Measurements from ENCODE around the gene SULF2.

Gene SULF2

GRCh38 chr20:47688385-47689381 lies 96.6 kb downstream of the SULF2 start:
- in situ Hi-C loops (cut with MboI; ENCODE audit: low sequenced_read_pairs): no loop called here

- in situ Hi-C loops (cut with MboI; ENCODE audit: low sequenced_read_pairs): no loop called here
These were observed 97.9 kb downstream of the SULF2 start for GRCh38 chr20:47687095-47687987.

GRCh38 chr20:47686545-47686944 lies 98.7 kb downstream of the SULF2 start:
- in situ Hi-C loops (cut with MboI; ENCODE audit: low sequenced_read_pairs): no loop called here

- in situ Hi-C loops (cut with MboI; ENCODE audit: low sequenced_read_pairs): no loop called here
These were observed 100.8 kb downstream of the SULF2 start for GRCh38 chr20:47684306-47685080.

GRCh38 chr20:47682916-47683315 lies 102.4 kb downstream of the SULF2 start:
- in situ Hi-C loops (cut with MboI; ENCODE audit: low sequenced_read_pairs): no loop called here

- in situ Hi-C loops (cut with MboI; ENCODE audit: low sequenced_read_pairs): no loop called here
These were observed 103.1 kb downstream of the SULF2 start for GRCh38 chr20:47682028-47682783.

- in situ Hi-C loops (cut with MboI; ENCODE audit: low sequenced_read_pairs): no loop called here
These were observed 104.3 kb downstream of the SULF2 start for GRCh38 chr20:47680804-47681529.

- in situ Hi-C loops (cut with MboI; ENCODE audit: low sequenced_read_pairs): no loop called here
These were observed 105.8 kb downstream of the SULF2 start for GRCh38 chr20:47679462-47679861.

- in situ Hi-C loops (cut with MboI; ENCODE audit: low sequenced_read_pairs): no loop called here
These were observed 106.7 kb downstream of the SULF2 start for GRCh38 chr20:47678536-47678935.

GRCh38 chr20:47677635-47678453 lies 107.4 kb downstream of the SULF2 start:
- in situ Hi-C loops (cut with MboI; ENCODE audit: low sequenced_read_pairs): no loop called here

GRCh38 chr20:47676912-47677634 lies 108.2 kb downstream of the SULF2 start:
- in situ Hi-C loops (cut with MboI; ENCODE audit: low sequenced_read_pairs): no loop called here

GRCh38 chr20:47676219-47676721 lies 109.0 kb downstream of the SULF2 start:
- in situ Hi-C loops (cut with MboI; ENCODE audit: low sequenced_read_pairs): no loop called here

GRCh38 chr20:47675190-47676142 lies 109.8 kb downstream of the SULF2 start:
- in situ Hi-C loops (cut with MboI; ENCODE audit: low sequenced_read_pairs): no loop called here

GRCh38 chr20:47674686-47675085 lies 110.6 kb downstream of the SULF2 start:
- in situ Hi-C loops (cut with MboI; ENCODE audit: low sequenced_read_pairs): loop anchor here (5.0 kb wide), 1 partner anchor 943 kb away; no protein-coding TSS in a partner anchor

- in situ Hi-C loops (cut with MboI; ENCODE audit: low sequenced_read_pairs): loop anchor here (5.0 kb wide), 1 partner anchor 943 kb away; no protein-coding TSS in a partner anchor
These were observed 111.1 kb downstream of the SULF2 start for GRCh38 chr20:47674145-47674544.

- in situ Hi-C loops (cut with MboI; ENCODE audit: low sequenced_read_pairs): loop anchor here (5.0 kb wide), 1 partner anchor 944 kb away; no protein-coding TSS in a partner anchor
These were observed 111.7 kb downstream of the SULF2 start for GRCh38 chr20:47673671-47673955.

Data from HL-60/S4 treated with phorbol 12-myristate 13-acetate at 8.2 ng/mL for 4 days and 3 days (cell line).